NT2/D1 (cell line): ENCODE results near the gene CRB1.

Source experiments
- DNase-seq: peaks from one replicate; pipeline ENCODE4 v3.0.0-alpha.2; 2011; ENCODE audit warnings: low read depth, low spot score
- H3K27me3 ChIP-seq: 2 replicates; pipeline ENCODE4 v1.6.0; 2011; ENCODE audit warnings: mild to moderate bottlenecking; ENCODE audit not compliant: insufficient read length, insufficient read depth
- H3K36me3 ChIP-seq: 2 replicates; pipeline ENCODE4 v1.6.1; 2011; ENCODE audit warnings: mild to moderate bottlenecking, low read length, mixed read lengths; ENCODE audit not compliant: insufficient read depth, insufficient read length
- H3K4me1 ChIP-seq: 2 replicates; pipeline ENCODE4 v1.5.1; 2011; ENCODE audit not compliant: insufficient read depth, insufficient read length
- H3K4me3 ChIP-seq: 2 replicates; pipeline ENCODE4 v1.5.1; 2011; ENCODE audit warnings: low read depth; ENCODE audit not compliant: insufficient read length
- H3K9ac ChIP-seq: 2 replicates; pipeline ENCODE4 v1.6.0; 2011; ENCODE audit warnings: low read depth; ENCODE audit not compliant: insufficient read length
- H3K9me3 ChIP-seq: 2 replicates; pipeline ENCODE4 v1.5.1; 2011; ENCODE audit warnings: mild to moderate bottlenecking, low read length; ENCODE audit not compliant: insufficient read depth
- SUZ12 ChIP-seq: IDR thresholded peaks from 2 replicates; pipeline ENCODE4 v1.6.1; 2011; ENCODE audit not compliant: insufficient read length, insufficient read depth; ENCODE audit errors: extremely low read depth
- YY1 ChIP-seq: IDR thresholded peaks from 2 replicates; pipeline ENCODE4 v1.6.1; 2011; ENCODE audit not compliant: insufficient read length, insufficient read depth
- ZNF274 ChIP-seq: IDR thresholded peaks from 2 replicates; pipeline ENCODE4 v1.6.1; 2011; ENCODE audit warnings: mild to moderate bottlenecking, low read depth, low read length

Gene CRB1

GRCh38 chr1:197418693-197419092, 150.6 kb downstream of the CRB1 start:
- Histone ChIP-seq H3K4me3 (no peak overlapping the region), H3K9ac (no peak overlapping the region), H3K9me3 (no peaks in the 10 kb centered on the region), H3K36me3 (no peaks in the 10 kb centered on the region), H3K27me3 (no peaks in the 10 kb centered on the region), H3K4me1 (no peaks in the 10 kb centered on the region)
- DNase-seq: no peak
- TF ChIP-seq ZNF274: no peak
- TF ChIP-seq SUZ12: no peak
- TF ChIP-seq YY1: no peak

- DNase-seq: no peak
- Histone ChIP-seq H3K9me3 (no peaks in the 10 kb centered on the region), H3K4me1 (no peaks in the 10 kb centered on the region), H3K36me3 (no peaks in the 10 kb centered on the region), H3K27me3 (no peaks in the 10 kb centered on the region), H3K9ac (no peak overlapping the region), H3K4me3 (no peak overlapping the region)
- TF ChIP-seq YY1 (no peak), ZNF274 (no peak), SUZ12 (no peak)
Observed at GRCh38 chr1:197422993-197423392, 154.9 kb downstream of the CRB1 start.

- Histone ChIP-seq H3K4me1 (no peaks in the 10 kb centered on the region), H3K36me3 (no peaks in the 10 kb centered on the region), H3K27me3 (no peaks in the 10 kb centered on the region), H3K4me3 (no peak overlapping the region), H3K9me3 (no peaks in the 10 kb centered on the region), H3K9ac (no peak overlapping the region)
- TF ChIP-seq SUZ12 (no peak), YY1 (no peak), ZNF274 (no peak)
- DNase-seq: no peak
Observed at GRCh38 chr1:197424380-197424779, 156.3 kb downstream of the CRB1 start.

DNA sequence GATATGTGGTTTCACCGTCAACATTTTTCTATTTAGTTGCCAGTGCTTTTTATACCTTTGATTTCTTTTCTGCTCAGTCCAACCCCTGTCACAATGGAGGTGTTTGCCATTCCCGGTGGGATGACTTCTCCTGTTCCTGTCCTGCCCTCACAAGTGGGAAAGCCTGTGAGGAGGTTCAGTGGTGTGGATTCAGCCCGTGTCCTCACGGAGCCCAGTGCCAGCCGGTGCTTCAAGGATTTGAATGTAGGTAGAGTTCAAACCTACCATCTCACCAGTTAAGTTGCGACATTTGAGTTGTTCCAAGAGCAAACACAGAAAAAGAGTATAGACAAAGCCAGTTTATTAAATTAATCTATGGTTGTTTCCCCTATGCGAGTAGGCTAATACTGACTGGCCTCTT, 161.3 kb downstream of the CRB1 start:
- no peaks in the 10 kb centered on the region for H3K4me1 ChIP-seq
- no peak for DNase-seq
- no peaks in the 10 kb centered on the region for H3K9me3 ChIP-seq
- TF ChIP-seq YY1: no peak
- no peak for TF ChIP-seq ZNF274
- TF ChIP-seq SUZ12: no peak
- no peaks in the 10 kb centered on the region for H3K27me3 ChIP-seq
- no peak overlapping the region for H3K9ac ChIP-seq
- no peaks in the 10 kb centered on the region for H3K36me3 ChIP-seq
- no peak overlapping the region for H3K4me3 ChIP-seq

DNA sequence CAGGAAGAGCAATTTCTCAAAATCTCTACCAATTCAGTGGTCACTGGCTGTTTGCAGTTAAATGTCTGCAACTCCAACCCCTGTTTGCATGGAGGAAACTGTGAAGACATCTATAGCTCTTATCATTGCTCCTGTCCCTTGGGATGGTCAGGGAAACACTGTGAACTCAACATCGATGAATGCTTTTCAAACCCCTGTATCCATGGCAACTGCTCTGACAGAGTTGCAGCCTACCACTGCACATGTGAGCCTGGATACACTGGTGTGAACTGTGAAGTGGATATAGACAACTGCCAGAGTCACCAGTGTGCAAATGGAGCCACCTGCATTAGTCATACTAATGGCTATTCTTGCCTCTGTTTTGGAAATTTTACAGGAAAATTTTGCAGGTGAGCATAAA, 167.2 kb downstream of the CRB1 start:
- no peak overlapping the region for H3K4me3 ChIP-seq
- no peaks in the 10 kb centered on the region for H3K4me1 ChIP-seq
- no peaks in the 10 kb centered on the region for H3K36me3 ChIP-seq
- no peak for DNase-seq
- H3K9ac ChIP-seq: no peak overlapping the region
- TF ChIP-seq SUZ12 (no peak), ZNF274 (no peak), YY1 (no peak)
- no peaks in the 10 kb centered on the region for H3K9me3 ChIP-seq
- H3K27me3 ChIP-seq: no peaks in the 10 kb centered on the region

GRCh38 chr1:197437601-197438000, 169.5 kb downstream of the CRB1 start:
- H3K4me3 ChIP-seq: no peak overlapping the region
- DNase-seq: no peak
- no peaks in the 10 kb centered on the region for H3K4me1 ChIP-seq
- no peak overlapping the region for H3K9ac ChIP-seq
- H3K9me3 ChIP-seq: no peaks in the 10 kb centered on the region
- no peaks in the 10 kb centered on the region for H3K36me3 ChIP-seq
- H3K27me3 ChIP-seq: no peaks in the 10 kb centered on the region
- TF ChIP-seq YY1 (no peak), ZNF274 (no peak), SUZ12 (no peak)

GRCh38 chr1:197438010-197438790, 170.1 kb downstream of the CRB1 start:
- Histone ChIP-seq H3K9ac (no peak overlapping the region), H3K36me3 (no peaks in the 10 kb centered on the region), H3K27me3 (no peaks in the 10 kb centered on the region), H3K4me1 (no peaks in the 10 kb centered on the region), H3K4me3 (no peak overlapping the region), H3K9me3 (no peaks in the 10 kb centered on the region)
- DNase-seq: no peak
- TF ChIP-seq ZNF274 (no peak), SUZ12 (no peak), YY1 (no peak)
